PFSK-1 (cell line): ENCODE data around the gene SBK2.

ENCODE experiments used
- FOXP2 ChIP-seq: optimal IDR thresholded peaks from 2 replicates; pipeline ENCODE3; 2011; ENCODE audit warnings: borderline replicate concordance, control low read depth, inconsistent platforms; ENCODE audit not compliant: insufficient read depth; ENCODE audit errors: extremely low read length, extremely low read depth
- POLR2AphosphoS5 ChIP-seq: IDR thresholded peaks from 2 replicates; pipeline ENCODE4 v1.6.1; 2012; ENCODE audit warnings: low read depth, mild to moderate bottlenecking, control low read depth, low read length, moderate library complexity
- REST ChIP-seq, 2 experiments: IDR thresholded peaks; 2 replicates each; pipeline versions ENCODE4 v1.6.1 to v1.8.0; 2011 to 2012; ENCODE audit warnings: low read depth in 2 of 2, low read length in 2 of 2, control low read depth in 1 of 2, inconsistent platforms in 1 of 2, mild to moderate bottlenecking in 1 of 2, moderate library complexity in 1 of 2; ENCODE audit not compliant: insufficient read depth in 1 of 2
- TAF1 ChIP-seq: IDR thresholded peaks from 2 replicates; pipeline ENCODE4 v1.6.1; 2012; ENCODE audit warnings: low read length, control low read depth, borderline replicate concordance; ENCODE audit not compliant: insufficient read depth

Gene SBK2

DNA sequence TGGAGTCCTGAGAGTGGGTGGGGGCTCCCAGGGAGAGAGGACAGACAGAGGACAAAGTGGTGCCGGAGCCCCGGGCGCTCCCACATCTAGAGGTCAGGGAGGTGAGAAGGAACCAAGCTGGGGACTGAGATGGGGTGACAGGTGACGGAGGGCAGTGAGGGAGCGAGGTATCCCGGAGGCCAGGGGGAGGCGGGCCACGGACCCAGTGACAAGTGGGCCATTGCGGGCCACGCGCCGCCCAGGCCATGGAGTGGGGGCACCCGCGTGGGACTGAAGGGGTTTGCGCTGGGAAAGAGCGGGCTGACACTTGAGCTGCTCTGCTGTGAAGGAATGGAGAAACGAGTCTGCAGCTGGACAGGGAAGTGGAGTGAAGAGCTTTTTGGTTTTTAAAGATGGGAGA lies 57.9 kb downstream of the SBK2 start:
- TF ChIP-seq FOXP2 (no peak), POLR2AphosphoS5 (no peak), TAF1 (no peak), REST (IDR thresholded peaks at IDR 0.05; ENCODE audit: insufficient read depth in 1 of 2, low read depth in 2 of 2, low read length in 2 of 2) (no peak)
